SK-MEL-5 (cell line): Measurements from ENCODE around the gene ZNF860. TPM values are rescaled to one million over a fixed set of nuclear protein-coding genes. Genes with fewer than 3 reads are reported as not detected.

Experiments
- DNase-seq: peaks from one replicate; pipeline ENCODE4 v3.0.0-alpha.2; 2016; ENCODE audit warnings: low read depth, low spot score
- in situ Hi-C: cut with HindIII; loops from 2 replicates; pipeline ENCODE4 v1.10.0; 2016; ENCODE audit warnings: low sequenced_read_pairs, high pct_unique_total_duplicates, low pct_unique_long_range_greater_than_20kb
- small RNA-seq, 2 experiments: library from RNA; depleted of rRNA; stranded (forward); fragments of <200 nt; gene quantifications; one replicate each; pipeline ENCODE3, GENCODE V24; 2014
- total RNA-seq: library from RNA; depleted of rRNA; stranded (reverse); fragments of >200 nt; shearing (Covaris generic); gene quantifications from 2 replicates; pipeline ENCODE4 v1.2.3, GENCODE V29; 2014; rRNA removed

The ZNF860 gene
- total RNA-seq, 1 experiment from 2014 or later = 6.1 TPM

DNA sequence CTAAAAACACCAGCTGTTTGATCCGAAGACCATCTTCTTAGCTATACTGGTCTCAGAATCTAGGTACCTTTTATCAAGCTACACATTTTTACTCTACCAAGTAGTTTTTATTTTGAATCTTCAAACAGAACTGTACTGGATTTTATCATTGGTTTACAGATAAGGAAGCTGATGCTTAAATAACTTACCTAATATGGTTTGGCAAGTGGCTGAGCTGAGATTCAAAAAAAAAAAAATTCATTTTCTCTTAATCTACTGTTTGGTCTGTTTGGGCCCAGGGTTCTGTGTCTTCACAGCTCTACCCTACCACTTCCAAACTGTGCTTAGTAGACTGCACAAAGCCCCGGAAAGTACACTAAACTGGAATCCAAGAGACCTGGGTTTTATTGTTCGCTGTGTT is 35.7 kb downstream of the ZNF860 start:
- in situ Hi-C loops = no loop called here
- DNase-seq = no peak

GRCh38 chr3:32018757-32019564 is 37.4 kb downstream of the ZNF860 start:
- in situ Hi-C loops = no loop called here
- peak; percentile 80 for DNase-seq

DNA sequence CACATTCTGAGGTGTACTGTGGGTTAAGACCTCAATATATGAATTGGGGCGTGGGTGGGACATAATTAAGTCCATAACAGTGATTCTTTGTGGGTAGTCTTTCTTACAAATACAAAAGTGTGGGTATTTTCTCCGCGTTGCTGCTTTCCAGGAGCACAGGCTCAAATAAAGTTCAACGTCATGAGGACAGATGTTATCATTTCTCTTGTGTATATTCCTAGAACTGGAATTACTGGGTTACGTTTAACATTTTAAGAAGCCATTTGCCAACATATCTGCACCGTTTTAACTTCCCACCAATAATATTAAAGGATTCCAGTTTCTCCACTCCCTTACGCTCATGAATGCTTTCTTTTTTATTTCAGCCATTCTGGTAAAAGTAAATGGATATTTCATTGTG is 39.6 kb downstream of the ZNF860 start:
- DNase-seq = no peak
- in situ Hi-C loops = no loop called here

- no peak for DNase-seq
- in situ Hi-C loops = no loop called here
These were observed 40.2 kb downstream of the ZNF860 start for GRCh38 chr3:32021748-32022147.

DNA sequence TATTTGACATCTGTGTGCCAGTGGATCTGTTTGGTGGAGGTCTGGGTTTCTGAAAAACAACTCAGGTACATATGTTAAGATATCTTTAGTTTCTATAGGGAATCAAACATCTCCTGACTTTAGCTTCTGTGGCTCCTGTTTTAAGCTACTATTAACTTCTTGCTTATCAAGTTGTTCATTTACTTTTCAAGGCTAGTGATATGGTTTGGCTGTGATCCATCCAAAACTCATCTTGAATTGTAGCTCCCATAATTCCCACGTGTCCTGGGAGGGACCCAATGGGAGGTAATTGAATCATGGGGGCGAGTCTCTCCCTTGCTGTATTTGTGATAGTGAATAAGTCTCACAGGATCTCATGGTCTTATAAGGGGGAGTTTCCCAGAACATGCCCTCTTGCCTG is 41.4 kb downstream of the ZNF860 start:
- DNase-seq = no peak
- in situ Hi-C loops = no loop called here

DNA sequence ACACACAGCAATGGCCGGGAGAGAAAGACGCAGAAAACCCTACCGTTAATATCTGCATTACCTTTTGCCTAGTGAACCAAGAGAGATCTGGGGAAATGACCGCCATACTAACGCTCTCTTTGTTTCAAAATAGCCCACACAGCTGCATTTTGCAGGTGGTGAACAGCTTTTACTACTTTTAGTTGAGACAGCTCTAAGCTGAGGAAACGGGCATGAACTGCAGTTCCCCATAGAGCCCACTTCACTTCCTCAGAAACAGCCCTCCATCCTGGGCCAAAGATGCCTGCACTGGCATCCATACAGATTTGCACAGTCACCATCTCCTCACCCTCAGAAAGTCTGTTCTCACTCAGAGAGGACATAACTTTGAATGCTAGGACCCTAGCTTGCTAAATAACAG is 45.0 kb downstream of the ZNF860 start:
- in situ Hi-C loops = no loop called here
- no peak for DNase-seq

GRCh38 chr3:32037932-32038267 is 56.4 kb downstream of the ZNF860 start:
- no peak for DNase-seq
- in situ Hi-C loops = no loop called here

DNA sequence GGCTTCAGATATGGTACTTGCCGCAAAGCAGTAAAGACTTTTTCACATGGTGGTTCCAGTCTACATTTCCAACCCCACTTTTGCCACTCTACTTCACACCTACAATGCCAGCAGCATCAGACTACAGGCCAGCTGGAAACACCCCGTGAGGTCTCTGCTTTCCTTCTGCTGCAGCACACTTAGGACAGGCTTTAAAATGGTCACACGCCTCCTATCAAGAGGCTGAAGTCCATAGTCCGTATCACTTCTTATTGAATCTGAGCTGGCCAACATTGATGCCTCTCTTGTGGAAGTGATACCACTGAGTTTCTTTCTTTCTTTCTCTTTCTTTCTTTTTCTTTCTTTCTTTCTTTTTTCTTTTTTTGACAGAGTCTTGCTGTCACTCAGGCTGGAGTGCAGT is 59.8 kb downstream of the ZNF860 start:
- in situ Hi-C loops = no loop called here

More for the DNA sequence above, 59.8 kb downstream of the ZNF860 start:
- no peak for DNase-seq

Small RNA genes within 50 kb of the gene (small RNA-seq; reads per million reads assigned to genes)
- gene RF00402 = 0 reads per million in 2 experiments

Other genes with a start within 250 kb of the ZNF860 start
- gene OSBPL10, start 488 bp upstream of the ZNF860 start, total RNA-seq = 28.6 and 38.9 TPM in 2 replicates
- gene GPD1L, start 124.9 kb downstream of the ZNF860 start, total RNA-seq = 30.3 and 30.4 TPM in 2 replicates